Activated CD4-positive, alpha-beta T cell treated with anti-CD3 and anti-CD28 coated beads for 36 hours (primary cell): ENCODE results near the gene FAM184B. TPM values are rescaled to one million over a fixed set of nuclear protein-coding genes. Genes with fewer than 3 reads are reported as not detected.
A peak's percentile ranks its signal among the peaks of the same experiment; 100 is the strongest.

Experiments used
- ATAC-seq: fragments of 200-7000 bp; cut with Tn5 transposase; one replicate; pipeline ENCODE4 v1.10.0; 2021; ENCODE audit warnings: mild to moderate bottlenecking, moderate library complexity
- CTCF ChIA-PET: fragments of 350-600 bp; sonication (Branson Sonifier 250); formaldehyde crosslinking; loops from one replicate; lab custom pipeline; 2021; ENCODE audit warnings: antibody characterized with exemption; lab: Charles Lee
- POLR2A ChIA-PET: fragments of 350-600 bp; sonication (Branson Sonifier 250); formaldehyde crosslinking; loops from one replicate; lab custom pipeline; 2021; ENCODE audit warnings: antibody characterized with exemption, inconsistent platforms; lab: Charles Lee
- DNase-seq: peaks from one replicate; pipeline ENCODE4 v3.0.0-alpha.2; 2020
- H3K27ac Mint-ChIP-seq: one replicate; pipeline ENCODE4 v1.8.0; 2021; ENCODE audit warnings: mixed read lengths
- H3K27me3 Mint-ChIP-seq: one replicate; pipeline ENCODE4 v1.8.0; 2021; ENCODE audit warnings: mixed read lengths
- H3K36me3 Mint-ChIP-seq: one replicate; pipeline ENCODE4 v1.8.0; 2021; ENCODE audit warnings: low read depth, mixed read lengths
- H3K4me1 Mint-ChIP-seq: one replicate; pipeline ENCODE4 v1.8.0; 2021; ENCODE audit warnings: mixed read lengths
- H3K4me3 Mint-ChIP-seq: one replicate; pipeline ENCODE4 v1.8.0; 2021; ENCODE audit warnings: mild to moderate bottlenecking, moderate library complexity, mixed read lengths
- H3K9me3 Mint-ChIP-seq: one replicate; pipeline ENCODE4 v1.8.0; 2021; ENCODE audit warnings: low read depth, mixed read lengths
- intact Hi-C, 2 experiments: fragments of 100-400 bp; cut with DNase I in 1 of 2; cut with micrococcal nuclease in 1 of 2; formaldehyde crosslinking; loops; one replicate each; pipeline versions ENCODE4 v1.14.2 to v1.15.1; 2022 to 2024; cut with DNase I, micrococcal nuclease
- total RNA-seq, 2 experiments: library from RNA; stranded (reverse); gene quantifications; one replicate each; pipeline ENCODE4 v1.2.3, GENCODE V29; 2021

Gene FAM184B
- total RNA-seq, 2 experiments from 2014 or later: 0.04 TPM; not detected in 1

DNA sequence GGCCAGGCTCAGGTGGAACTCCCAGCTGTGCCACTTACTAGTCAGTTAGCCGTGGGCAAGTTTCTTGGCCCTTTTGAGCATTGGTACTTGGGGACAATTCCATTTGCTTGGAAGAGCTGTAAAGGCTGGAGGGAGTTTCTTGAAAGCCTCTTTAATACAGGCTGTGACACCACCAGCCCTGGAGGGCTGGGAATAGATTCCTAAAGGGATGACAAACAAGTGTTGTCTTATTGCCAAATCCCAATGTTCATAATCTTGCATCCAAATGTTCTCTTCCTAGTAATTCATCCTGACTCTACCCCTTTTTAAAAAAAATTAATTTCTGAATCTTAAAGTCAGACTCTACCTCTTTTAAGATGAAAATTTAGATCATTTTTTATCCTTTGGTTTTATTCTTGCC lies 181.6 kb downstream of the FAM184B start:
- ChIA-PET CTCF (interaction anchor here (0.8 to 1.9 kb wide), 2 partner anchors 8 to 9 kb away, joined by 4 to 5 read pairs; no protein-coding TSS in a partner anchor), POLR2A (no interaction called here)
- Mint-ChIP-seq H3K27ac (no peak overlapping the region), H3K27me3 (no peaks in the 10 kb centered on the region), H3K36me3 (peaks cover 36% of the 10 kb centered on the region), H3K9me3 (no peaks in the 10 kb centered on the region), H3K4me1 (no peaks in the 10 kb centered on the region), H3K4me3 (no peak overlapping the region)
- intact Hi-C loops: no loop called here
- ATAC-seq: no peak
- DNase-seq: no peak

- CTCF ChIA-PET: interaction anchor here (0.6 to 1.0 kb wide), 3 partner anchors 8 to 37 kb away, joined by 3 to 5 read pairs (median 3); no protein-coding TSS in a partner anchor
- Mint-ChIP-seq H3K27ac (no peak overlapping the region), H3K36me3 (peaks cover 42% of the 10 kb centered on the region), H3K4me3 (no peak overlapping the region), H3K9me3 (no peaks in the 10 kb centered on the region), H3K4me1 (peaks cover 4% of the 10 kb centered on the region), H3K27me3 (no peaks in the 10 kb centered on the region)
- DNase-seq: peak; percentile 21
- ATAC-seq: peak; percentile 19
- intact Hi-C loops: no loop called here
- POLR2A ChIA-PET: interaction anchor here (0.8 kb wide), 1 partner anchor 17 kb away, joined by 4 read pairs; the partner anchor contains the start of gene MED28
Observed at GRCh38 chr4:17597517-17597916, 183.9 kb downstream of the FAM184B start.

DNA sequence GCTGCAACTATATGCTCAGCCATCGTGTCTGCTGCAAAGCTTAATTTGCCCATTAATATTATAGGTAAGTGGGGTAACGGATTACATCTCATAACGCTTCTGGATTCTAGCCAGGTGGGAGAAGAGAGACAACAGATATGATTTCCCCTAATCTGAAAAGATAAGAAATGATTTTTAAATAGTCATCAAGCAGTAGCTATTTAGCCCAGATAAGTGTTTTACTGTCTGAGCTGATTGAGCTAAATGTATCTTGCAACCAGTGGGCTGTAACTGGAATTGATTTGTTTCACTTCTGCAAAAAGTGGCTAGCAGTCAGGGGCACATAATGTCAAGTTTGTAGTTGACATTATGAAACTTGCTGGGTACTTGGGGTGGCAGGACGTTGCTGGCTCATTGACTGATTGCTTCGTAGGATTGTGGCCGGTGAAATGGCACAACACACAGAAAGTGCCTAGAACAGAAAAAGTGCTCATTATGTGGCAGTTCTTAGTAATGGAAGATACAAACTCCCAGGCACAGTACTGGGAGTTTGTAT lies 185.9 kb downstream of the FAM184B start:
- ChIA-PET POLR2A (no interaction called here), CTCF (no interaction called here)
- ATAC-seq: no peak
- H3K4me1 Mint-ChIP-seq: peaks cover 14% of the 10 kb centered on the region
- no peaks in the 10 kb centered on the region for H3K27me3 Mint-ChIP-seq
- intact Hi-C loops: no loop called here
- H3K36me3 Mint-ChIP-seq: peaks cover 53% of the 10 kb centered on the region
- DNase-seq: no peak
- H3K4me3 Mint-ChIP-seq: no peak overlapping the region
- H3K27ac Mint-ChIP-seq: no peak overlapping the region
- H3K9me3 Mint-ChIP-seq: no peaks in the 10 kb centered on the region

- Mint-ChIP-seq H3K4me3 (no peak overlapping the region), H3K9me3 (no peaks in the 10 kb centered on the region)
- intact Hi-C loops: no loop called here
Observed at GRCh38 chr4:17589355-17589754, 192.1 kb downstream of the FAM184B start.

GRCh38 chr4:17587094-17587822 lies 194.2 kb downstream of the FAM184B start:
- ATAC-seq: no peak
- POLR2A ChIA-PET: no interaction called here
- no peaks in the 10 kb centered on the region for H3K9me3 Mint-ChIP-seq
- peaks cover 7% of the 10 kb centered on the region for H3K4me1 Mint-ChIP-seq
- H3K36me3 Mint-ChIP-seq: peaks cover 57% of the 10 kb centered on the region
- CTCF ChIA-PET: no interaction called here
- no peak for DNase-seq
- no peak overlapping the region for H3K4me3 Mint-ChIP-seq
- no peaks in the 10 kb centered on the region for H3K27me3 Mint-ChIP-seq
- intact Hi-C loops: no loop called here
- H3K27ac Mint-ChIP-seq: no peak overlapping the region

More at GRCh38 chr4:17589355-17589754, 192.1 kb downstream of the FAM184B start:
- no peak overlapping the region for H3K27ac Mint-ChIP-seq
- peaks cover 59% of the 10 kb centered on the region for H3K36me3 Mint-ChIP-seq
- ATAC-seq (no peak), DNase-seq (no peak)
- H3K27me3 Mint-ChIP-seq: no peaks in the 10 kb centered on the region
- ChIA-PET POLR2A (interaction anchor here (0.7 kb wide), 1 partner anchor 25 kb away, joined by 3 read pairs; the partner anchor contains the start of gene MED28), CTCF (interaction anchor here (1.3 kb wide), 1 partner anchor 8 kb away, joined by 3 read pairs; no protein-coding TSS in a partner anchor)
- H3K4me1 Mint-ChIP-seq: peaks cover 14% of the 10 kb centered on the region

DNA sequence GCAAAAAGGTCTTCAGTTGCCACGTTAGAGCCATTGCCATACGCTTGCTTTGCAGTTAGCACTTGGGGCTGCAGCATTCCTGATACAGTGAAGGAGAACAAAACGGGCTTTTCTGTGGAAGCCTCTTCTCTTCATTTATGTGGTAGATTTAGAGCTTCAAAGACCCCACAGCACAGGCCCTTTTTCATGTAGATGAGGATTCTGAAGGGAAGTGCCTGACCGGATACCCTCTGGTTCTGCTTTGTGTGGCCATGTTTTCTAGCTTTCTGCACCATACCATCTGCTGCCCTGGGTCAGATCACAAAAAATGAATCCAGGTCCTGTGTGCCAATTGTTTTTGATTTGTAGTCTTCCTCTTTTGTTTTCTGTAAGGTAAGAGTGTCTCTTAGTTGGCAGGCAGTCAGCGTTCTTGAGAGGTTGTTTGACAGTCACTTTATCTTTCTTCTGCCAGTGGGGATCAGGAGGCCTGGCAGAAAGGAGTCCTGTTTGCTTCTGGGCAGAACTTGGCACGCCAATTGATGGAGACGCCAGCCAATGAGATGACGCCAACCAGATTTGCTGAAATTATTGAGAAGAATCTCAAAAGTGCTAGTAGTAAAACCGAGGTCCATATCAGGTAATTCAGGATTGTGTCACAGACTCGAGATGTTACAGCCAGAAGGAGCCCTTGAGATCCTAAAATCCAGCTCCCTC lies 196.8 kb downstream of the FAM184B start:
- no peak for DNase-seq
- H3K36me3 Mint-ChIP-seq: peaks cover 61% of the 10 kb centered on the region
- peaks cover 9% of the 10 kb centered on the region for H3K4me1 Mint-ChIP-seq
- no peaks in the 10 kb centered on the region for H3K27me3 Mint-ChIP-seq
- ChIA-PET CTCF (no interaction called here), POLR2A (no interaction called here)
- intact Hi-C loops: no loop called here
- H3K4me3 Mint-ChIP-seq: no peak overlapping the region
- no peak overlapping the region for H3K27ac Mint-ChIP-seq
- H3K9me3 Mint-ChIP-seq: no peaks in the 10 kb centered on the region
- ATAC-seq: no peak

GRCh38 chr4:17583941-17584340 lies 197.5 kb downstream of the FAM184B start:
- POLR2A ChIA-PET: no interaction called here
- no peak overlapping the region for H3K4me3 Mint-ChIP-seq

GRCh38 chr4:17583276-17583675 lies 198.1 kb downstream of the FAM184B start:
- Mint-ChIP-seq H3K27me3 (no peaks in the 10 kb centered on the region), H3K9me3 (no peaks in the 10 kb centered on the region), H3K4me1 (peaks cover 20% of the 10 kb centered on the region), H3K36me3 (peaks cover 65% of the 10 kb centered on the region), H3K4me3 (no peak overlapping the region), H3K27ac (no peak overlapping the region)
- ChIA-PET CTCF (no interaction called here), POLR2A (no interaction called here)
- intact Hi-C loops: no loop called here
- ATAC-seq: no peak
- no peak for DNase-seq

More at GRCh38 chr4:17583941-17584340, 197.5 kb downstream of the FAM184B start:
- Mint-ChIP-seq H3K27ac (no peak overlapping the region), H3K9me3 (no peaks in the 10 kb centered on the region), H3K27me3 (no peaks in the 10 kb centered on the region), H3K4me1 (peaks cover 16% of the 10 kb centered on the region), H3K36me3 (peaks cover 61% of the 10 kb centered on the region)
- no peak for DNase-seq
- CTCF ChIA-PET: no interaction called here
- no peak for ATAC-seq
- intact Hi-C loops: no loop called here

DNA sequence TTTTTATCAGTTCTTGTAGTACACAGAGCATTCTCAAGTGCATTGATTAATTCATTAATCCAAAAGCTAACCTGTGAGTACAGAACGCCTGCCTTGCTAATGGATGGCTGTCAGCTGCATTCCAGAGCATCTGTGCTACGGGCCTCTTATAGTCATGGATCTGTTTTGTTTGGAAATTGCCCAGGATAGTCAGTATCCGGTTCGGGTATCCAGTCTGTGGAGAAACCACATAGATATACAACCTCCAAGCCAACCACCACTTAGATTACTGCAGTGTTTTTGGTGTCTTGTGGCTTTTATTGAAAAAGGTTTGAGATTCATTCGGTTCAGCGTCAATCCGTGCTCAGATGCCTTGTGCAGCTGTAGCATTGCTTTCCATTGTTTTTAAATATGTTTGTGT lies 200.5 kb downstream of the FAM184B start:
- Mint-ChIP-seq H3K4me1 (peaks cover 25% of the 10 kb centered on the region), H3K27ac (peak overlapping the region; percentile 52), H3K4me3 (no peak overlapping the region), H3K9me3 (no peaks in the 10 kb centered on the region), H3K36me3 (peaks cover 53% of the 10 kb centered on the region), H3K27me3 (no peaks in the 10 kb centered on the region)
- POLR2A ChIA-PET: no interaction called here
- DNase-seq (no peak), ATAC-seq (no peak)
- intact Hi-C loops: no loop called here
- CTCF ChIA-PET: no interaction called here
